ENCODE data around the gene OR10P1.
"Not testable (repeated sequence)": the region's sequence is repeated elsewhere in the genome, so short reads cannot be mapped to it uniquely, and the experiment has no call there.

OR10P1 gene, protein sequence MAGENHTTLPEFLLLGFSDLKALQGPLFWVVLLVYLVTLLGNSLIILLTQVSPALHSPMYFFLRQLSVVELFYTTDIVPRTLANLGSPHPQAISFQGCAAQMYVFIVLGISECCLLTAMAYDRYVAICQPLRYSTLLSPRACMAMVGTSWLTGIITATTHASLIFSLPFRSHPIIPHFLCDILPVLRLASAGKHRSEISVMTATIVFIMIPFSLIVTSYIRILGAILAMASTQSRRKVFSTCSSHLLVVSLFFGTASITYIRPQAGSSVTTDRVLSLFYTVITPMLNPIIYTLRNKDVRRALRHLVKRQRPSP

GRCh38 chr12:55636853-55637252, at the start of gene OR10P1:
TSS of gene OR10P1 (plus strand) at chr12:55636892. CDS start at chr12:55636892, 0 bp downstream.
- no peak for DNase-seq

- not testable (repeated sequence) for DNase-seq
Observed at GRCh38 chr12:55590152-55590551, 46.5 kb upstream of the OR10P1 start.

DNA sequence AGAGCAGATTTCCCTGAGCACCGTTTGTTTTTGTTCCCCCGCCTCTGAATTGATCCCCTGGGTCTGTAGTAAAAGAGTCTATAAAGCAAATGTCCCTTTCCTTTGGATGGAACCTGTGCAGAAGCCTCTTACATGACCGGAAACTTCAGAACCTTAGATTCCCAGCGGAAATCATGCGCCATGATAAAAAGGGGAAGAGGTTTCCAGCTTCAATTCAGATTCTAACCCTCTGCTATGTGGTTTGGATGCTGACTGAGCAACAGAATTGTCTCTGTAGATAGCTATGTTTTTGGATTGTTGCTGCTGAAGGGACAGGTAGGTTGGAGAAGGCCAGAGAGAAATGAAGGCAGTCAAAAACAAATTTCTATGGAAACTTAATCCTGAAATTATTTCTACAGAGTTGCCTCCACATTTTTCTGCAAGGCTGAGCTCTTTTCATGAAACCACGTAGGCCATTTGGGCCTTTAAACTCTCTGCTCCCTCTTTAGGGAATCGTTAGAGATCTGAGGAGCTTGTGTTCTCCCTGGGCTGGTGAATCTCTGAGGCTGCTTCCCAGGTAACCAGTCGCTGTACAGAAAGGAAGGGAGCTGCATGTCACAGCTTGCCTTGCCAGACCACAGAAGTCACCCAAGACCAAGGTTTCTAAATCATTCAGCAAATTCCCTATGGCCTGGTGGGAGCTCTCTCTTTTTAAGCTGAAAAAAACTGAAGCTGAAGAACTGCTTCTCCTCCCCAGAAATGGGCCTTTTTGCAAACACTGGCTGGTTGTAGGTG, 28.7 kb upstream of the OR10P1 start:
- no peak for DNase-seq

GRCh38 chr12:55610598-55610997, 26.1 kb upstream of the OR10P1 start:
- DNase-seq, result no peak

DNA sequence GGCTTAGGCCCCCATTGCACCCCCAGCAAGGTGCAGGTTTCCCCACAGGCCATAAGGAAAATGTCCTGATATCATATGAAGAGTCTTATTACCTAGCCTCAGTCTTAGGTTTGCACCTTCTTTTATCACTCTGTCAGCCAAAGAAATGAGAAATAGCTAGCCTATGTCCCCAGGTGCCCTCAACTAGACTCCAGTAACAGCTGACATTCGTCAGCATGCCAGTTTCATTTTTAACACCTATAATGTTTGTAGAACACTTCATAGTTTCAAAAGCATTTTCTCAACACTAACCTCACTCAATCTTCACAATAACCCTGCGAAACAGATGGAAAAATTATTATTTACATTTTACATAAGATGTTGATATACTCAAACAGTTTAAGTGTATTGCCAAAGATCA, 24.0 kb upstream of the OR10P1 start:
- DNase-seq, result no peak

GRCh38 chr12:55614764-55615163, 21.9 kb upstream of the OR10P1 start:
- DNase-seq, result no peak

GRCh38 chr12:55619354-55620138, 17.1 kb upstream of the OR10P1 start:
- peak; percentile 50 for DNase-seq

GRCh38 chr12:55624056-55624455, 12.6 kb upstream of the OR10P1 start:
- no peak for DNase-seq

GRCh38 chr12:55626154-55626553, 10.5 kb upstream of the OR10P1 start:
- no peak for DNase-seq

GRCh38 chr12:55629058-55629841, 7.4 kb upstream of the OR10P1 start:
- no peak for DNase-seq

DNA sequence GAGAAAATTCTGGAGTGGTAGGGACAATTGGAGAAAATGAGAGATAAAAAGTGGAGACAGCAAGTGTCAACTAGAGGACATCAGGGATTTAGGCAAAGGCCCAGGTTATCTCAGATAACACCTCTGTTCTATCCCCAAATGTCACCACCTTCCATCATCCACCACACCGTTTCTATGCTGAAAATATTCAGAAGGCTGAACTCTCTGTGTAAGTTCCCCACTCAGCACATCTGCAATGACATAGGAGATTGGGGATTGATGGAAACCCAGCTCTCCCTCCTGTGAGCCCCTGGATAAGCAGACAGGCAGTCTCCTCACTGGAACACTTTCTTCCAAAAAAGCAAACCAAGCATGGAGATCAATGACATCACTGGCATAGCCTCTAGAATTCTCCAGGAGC, 5.6 kb upstream of the OR10P1 start:
- DNase-seq, result no peak

GRCh38 chr12:55631733-55632132, 5.0 kb upstream of the OR10P1 start:
- DNase-seq, result no peak

- no peak for DNase-seq
Observed at GRCh38 chr12:55633151-55633550, 3.5 kb upstream of the OR10P1 start.

GRCh38 chr12:55636116-55636655, 506 bp upstream of the OR10P1 start:
- DNase-seq, result no peak

- DNase-seq, result no peak
Observed at GRCh38 chr12:55637467-55637866, 775 bp downstream of the OR10P1 start.

DNA sequence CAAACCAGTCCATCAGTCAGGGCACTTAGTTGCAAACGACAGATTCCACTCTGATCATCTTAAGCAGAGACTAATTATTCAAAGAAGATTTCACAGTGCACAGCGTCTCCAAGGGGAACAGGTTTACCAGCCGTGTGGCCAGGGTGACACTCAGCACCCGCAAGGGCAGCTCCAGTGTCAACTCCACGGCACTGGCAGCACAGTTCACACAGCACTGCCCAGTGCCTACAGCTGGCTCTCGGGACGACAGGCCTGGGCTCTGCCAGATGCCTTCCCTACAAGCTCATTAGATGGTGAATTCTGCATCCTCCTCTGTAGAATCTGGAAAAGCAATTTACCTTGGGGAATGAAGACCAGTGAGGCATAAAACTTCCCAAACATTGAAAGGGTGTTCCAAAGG, 4.9 kb downstream of the OR10P1 start:
- DNase-seq, result no peak

DNA sequence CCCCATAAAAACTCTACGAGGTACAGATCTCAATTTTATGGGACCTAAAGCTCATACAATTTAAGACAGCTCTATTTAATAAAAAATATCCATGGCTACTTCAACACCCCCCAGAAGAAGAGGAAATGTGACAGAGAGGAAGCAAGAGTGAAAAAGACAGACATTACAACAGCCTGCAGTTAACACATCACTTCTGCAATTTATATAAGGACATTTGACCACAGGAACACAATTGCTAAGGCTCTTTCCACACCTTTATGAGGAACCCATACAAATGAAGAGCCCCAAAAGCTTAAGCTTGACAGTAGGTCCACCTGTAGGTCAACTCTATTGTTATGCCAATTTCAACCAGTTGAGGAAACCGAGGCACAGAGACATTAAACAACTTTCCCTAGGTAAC, 5.6 kb downstream of the OR10P1 start:
- DNase-seq, result no peak

GRCh38 chr12:55642669-55643068, 6.0 kb downstream of the OR10P1 start:
- no peak for DNase-seq

DNA sequence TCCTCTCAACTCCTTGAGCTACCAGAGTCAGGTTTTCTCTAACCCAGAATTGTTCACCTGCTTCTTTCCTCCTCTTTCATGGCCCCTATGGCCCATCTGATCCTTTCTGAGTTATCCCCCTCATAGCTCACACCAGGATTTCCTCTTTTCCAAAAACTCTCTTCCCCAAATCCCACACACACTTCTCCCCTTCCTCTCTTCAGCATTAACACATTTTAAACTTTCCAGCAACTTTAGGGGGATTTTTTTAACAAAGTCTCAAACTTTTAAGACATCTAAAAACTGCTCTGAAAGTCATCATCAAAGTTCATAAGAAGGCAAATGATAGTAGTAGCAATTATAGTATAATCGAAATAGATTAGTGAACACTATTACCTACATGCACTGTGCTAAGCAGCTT, 7.9 kb downstream of the OR10P1 start:
- DNase-seq, result no peak

- DNase-seq, result no peak
Observed at GRCh38 chr12:55647027-55647426, 10.3 kb downstream of the OR10P1 start.

DNA sequence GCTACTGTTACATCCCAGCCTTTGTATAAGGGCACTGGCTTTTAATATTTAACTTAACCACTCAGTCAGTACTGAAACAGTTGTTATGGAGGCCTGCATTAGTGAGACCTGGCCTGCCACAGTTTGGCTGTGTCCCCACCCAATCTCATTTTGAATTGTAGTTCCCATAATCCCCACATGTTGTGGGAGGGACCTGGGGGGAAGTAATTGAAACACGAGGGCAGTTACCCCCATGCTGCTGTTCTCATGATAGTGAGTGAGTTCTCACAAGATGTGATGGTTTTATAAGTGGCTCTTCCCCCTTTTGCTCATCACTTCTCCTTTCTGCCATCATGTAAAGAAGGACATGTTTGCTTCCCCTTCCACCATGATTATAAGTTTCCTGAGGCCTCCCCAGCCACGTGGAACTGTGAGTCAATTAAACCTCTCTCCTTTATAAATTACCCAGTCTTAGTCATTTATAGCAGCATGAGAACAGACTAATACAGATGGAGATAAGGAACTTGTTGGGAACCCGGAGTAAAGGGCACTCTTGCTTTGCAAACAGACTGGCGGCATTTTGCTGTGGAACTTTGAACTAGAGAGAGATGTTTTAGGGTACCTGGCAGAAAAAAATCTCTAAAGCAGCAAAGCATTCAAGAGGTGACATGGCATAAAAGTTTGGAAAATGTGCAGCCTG, 14.1 kb downstream of the OR10P1 start:
- not testable (repeated sequence) for DNase-seq

DNA sequence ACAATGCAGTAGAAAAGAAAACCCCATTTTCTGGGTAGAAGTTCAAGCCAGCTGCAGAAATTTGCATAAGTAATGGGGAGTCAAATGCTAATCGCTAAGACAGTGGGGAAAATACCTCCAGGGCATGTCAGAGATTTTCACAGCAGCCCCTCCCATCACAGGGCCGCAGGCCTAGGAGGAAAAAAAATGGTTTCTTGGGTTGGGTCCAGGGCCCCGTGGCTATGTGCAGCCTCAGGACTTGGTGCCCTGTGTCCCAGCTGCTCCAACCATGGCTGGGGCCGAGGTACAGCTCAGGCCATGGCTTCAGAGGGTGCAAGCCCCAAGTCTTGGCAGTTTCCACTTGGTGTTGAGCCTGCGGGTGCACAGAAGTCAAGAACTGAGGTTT, 14.6 kb downstream of the OR10P1 start:
- DNase-seq, result no peak
